ENCODE data around the gene CACNA2D3. TPM values are rescaled to one million over a fixed set of nuclear protein-coding genes. Genes with fewer than 3 reads are reported as not detected.
"Not testable (repeated sequence)": the region's sequence is repeated elsewhere in the genome, so short reads cannot be mapped to it uniquely, and the experiment has no call there.

The CACNA2D3 gene
- total RNA-seq, 4 donors from 2014 or later, result 0.27 to 1.5 (median 0.79) TPM

DNA sequence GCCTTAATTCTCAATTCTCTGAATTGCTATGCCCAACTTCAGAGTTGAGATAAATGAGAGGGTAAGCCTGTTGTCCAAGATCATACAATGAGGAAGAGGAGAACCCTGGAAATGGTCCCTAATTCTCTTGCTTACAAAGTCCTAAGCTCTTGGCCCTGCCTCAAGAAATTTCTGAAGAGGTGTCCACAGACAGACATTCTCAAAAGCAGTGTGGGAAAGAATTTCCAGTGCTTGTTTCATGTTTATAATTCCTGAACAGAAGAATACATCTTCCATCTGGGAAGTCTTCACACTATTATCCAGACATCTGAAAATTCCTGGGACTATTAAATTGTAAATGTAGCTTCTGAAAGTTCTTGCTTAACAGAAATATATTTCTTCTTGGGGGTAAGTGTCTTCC lies 972.3 kb downstream of the CACNA2D3 start:
- intact Hi-C loops (cut with DNase I; ENCODE audit: low total_unique reads), result no loop called here
- TF ChIP-seq POLR2A (IDR thresholded peaks at IDR 0.05), result no peak

DNA sequence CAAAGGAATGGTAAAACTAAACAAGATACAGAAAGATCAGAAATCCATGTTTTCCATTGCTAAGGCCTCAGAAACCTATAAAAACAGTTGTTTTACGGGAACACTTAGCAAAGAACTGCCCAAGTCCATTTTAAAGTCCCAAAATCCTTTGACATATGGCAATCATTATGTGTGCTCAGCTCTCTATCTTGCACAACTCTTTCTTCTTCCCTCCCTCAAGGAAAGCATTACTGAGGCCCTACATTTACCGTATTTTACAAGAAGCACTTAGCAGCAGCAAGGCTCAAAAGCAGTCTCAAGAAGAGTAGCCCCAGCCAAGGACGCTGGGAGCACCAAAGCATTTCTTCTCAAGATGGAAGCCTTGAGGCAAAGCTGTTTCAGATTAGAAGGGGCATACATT lies 975.1 kb downstream of the CACNA2D3 start:
- WGBS, 2 donors, result 43 to 54% methylated on average over 3 of the region's 3 CpGs
- DNase-seq (ENCODE audit: low spot score in 2 of 2), result no peak
- intact Hi-C loops (cut with DNase I; ENCODE audit: low total_unique reads), result no loop called here
- TF ChIP-seq, protein P1, sequence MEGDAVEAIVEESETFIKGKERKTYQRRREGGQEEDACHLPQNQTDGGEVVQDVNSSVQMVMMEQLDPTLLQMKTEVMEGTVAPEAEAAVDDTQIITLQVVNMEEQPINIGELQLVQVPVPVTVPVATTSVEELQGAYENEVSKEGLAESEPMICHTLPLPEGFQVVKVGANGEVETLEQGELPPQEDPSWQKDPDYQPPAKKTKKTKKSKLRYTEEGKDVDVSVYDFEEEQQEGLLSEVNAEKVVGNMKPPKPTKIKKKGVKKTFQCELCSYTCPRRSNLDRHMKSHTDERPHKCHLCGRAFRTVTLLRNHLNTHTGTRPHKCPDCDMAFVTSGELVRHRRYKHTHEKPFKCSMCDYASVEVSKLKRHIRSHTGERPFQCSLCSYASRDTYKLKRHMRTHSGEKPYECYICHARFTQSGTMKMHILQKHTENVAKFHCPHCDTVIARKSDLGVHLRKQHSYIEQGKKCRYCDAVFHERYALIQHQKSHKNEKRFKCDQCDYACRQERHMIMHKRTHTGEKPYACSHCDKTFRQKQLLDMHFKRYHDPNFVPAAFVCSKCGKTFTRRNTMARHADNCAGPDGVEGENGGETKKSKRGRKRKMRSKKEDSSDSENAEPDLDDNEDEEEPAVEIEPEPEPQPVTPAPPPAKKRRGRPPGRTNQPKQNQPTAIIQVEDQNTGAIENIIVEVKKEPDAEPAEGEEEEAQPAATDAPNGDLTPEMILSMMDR (IDR thresholded peaks at IDR 0.05), result no peak
- TF ChIP-seq POLR2A (IDR thresholded peaks at IDR 0.05), result no peak
- H3K4me3 ChIP-seq (ENCODE audit: low read depth, poor library complexity, severe bottlenecking), result no peak overlapping the region

More for the DNA sequence above, 972.3 kb downstream of the CACNA2D3 start:
- DNase-seq (ENCODE audit: low spot score in 2 of 2), result no peak
- no peak overlapping the region for H3K4me3 ChIP-seq (ENCODE audit: low read depth, poor library complexity, severe bottlenecking)

DNA sequence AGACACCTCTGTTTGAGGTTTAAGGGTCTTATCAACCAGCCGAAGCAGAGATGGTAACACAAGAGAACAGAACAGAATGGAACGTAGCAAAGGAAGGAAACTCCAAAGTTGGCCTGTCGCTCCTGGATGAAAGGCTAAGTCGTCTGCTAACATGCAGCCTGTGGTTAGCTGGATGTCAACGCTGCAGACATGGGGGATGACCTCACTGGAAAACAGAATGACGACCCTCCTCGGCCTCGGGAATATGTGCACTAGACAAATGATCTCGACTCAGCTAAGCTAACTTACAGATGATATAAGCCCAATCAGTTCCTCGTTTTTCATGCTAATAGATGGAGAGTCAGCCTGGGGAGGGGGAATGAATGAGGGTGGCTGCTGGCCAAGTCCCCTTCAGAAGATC lies 983.3 kb downstream of the CACNA2D3 start:
- TF ChIP-seq, protein P1 (IDR thresholded peaks at IDR 0.05), result no peak
- TF ChIP-seq POLR2A (IDR thresholded peaks at IDR 0.05), result no peak
- WGBS, 2 donors, result 81 to 83% methylated on average over 10 of the region's 10 CpGs
- no peak for DNase-seq (ENCODE audit: low spot score in 2 of 2)
- intact Hi-C loops (cut with DNase I; ENCODE audit: low total_unique reads), result no loop called here
- no peak overlapping the region for H3K4me3 ChIP-seq (ENCODE audit: low read depth, poor library complexity, severe bottlenecking)

DNA sequence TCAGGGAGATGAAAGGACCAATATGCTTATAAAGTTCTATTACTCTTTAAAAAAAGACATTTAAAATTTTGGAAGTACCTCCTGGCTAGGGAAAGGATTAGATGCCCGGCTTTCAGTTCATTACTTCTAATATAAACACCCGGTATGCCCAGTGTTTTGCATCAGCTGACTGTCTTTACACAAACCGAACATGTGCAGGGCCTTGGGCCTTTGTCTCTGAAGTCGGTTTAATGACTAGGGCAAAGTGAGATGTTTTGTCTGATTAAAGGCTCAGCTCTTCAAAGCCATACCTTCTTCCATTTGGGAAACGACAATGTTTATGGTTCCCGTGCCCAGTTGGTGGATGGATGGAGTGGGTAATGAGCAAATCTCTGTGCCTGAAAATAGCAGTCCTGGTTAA lies 984.8 kb downstream of the CACNA2D3 start:
- no peak for TF ChIP-seq POLR2A (IDR thresholded peaks at IDR 0.05)
- TF ChIP-seq, protein P1 (IDR thresholded peaks at IDR 0.05), result no peak

DNA sequence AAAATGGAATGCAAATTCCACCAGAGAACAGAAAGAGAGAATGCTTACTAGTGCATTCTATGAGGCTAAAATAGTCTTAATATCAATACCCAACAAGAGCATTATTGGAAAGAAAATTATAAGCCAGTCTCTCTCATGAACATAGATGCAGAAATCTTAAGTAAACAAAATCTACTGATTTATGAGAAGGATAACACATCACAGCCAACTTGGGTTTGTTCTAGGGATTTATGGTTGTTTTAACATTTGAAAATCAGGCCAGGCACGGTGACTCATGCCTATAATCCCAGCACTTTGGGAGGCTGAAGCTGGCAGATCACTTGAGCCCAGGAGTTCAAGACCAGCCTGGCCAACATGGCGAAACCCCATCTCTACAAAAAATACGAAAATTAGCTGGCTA lies 989.6 kb downstream of the CACNA2D3 start:
- WGBS, 2 donors, result 51 to 68% methylated on average over 3 of the region's 3 CpGs
- H3K4me3 ChIP-seq (ENCODE audit: low read depth, poor library complexity, severe bottlenecking); DNase-seq (ENCODE audit: low spot score in 2 of 2); intact Hi-C loops (cut with DNase I; ENCODE audit: low total_unique reads): not testable (repeated sequence)

More for the DNA sequence above, 984.8 kb downstream of the CACNA2D3 start:
- DNase-seq (ENCODE audit: low spot score in 2 of 2), result no peak
- no peak overlapping the region for H3K4me3 ChIP-seq (ENCODE audit: low read depth, poor library complexity, severe bottlenecking)
- intact Hi-C loops (cut with DNase I; ENCODE audit: low total_unique reads), result no loop called here
- 56 to 57% methylated on average over 6 of the region's 6 CpGs for WGBS, 2 donors

DNA sequence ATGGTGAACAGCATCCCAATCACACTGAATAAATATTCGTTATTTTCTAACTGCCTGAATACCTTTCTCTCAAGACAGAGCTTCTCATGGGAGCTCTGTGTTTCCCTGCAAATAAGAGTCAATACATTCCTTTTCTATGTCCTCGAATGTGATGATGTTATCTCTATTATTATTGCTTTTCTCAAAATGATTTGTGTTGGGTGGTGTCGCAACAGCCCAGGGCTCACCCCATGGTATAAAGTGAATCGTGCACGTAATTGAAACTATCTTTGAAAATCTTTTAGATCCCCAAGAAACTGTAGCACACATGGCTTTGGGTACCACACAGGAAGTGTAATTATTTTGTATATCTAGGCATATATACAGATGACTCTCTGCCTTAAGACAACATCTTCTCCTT lies 996.1 kb downstream of the CACNA2D3 start:
- intact Hi-C loops (cut with DNase I; ENCODE audit: low total_unique reads), result no loop called here
- no peak for TF ChIP-seq POLR2A (IDR thresholded peaks at IDR 0.05)
- TF ChIP-seq, protein P1 (IDR thresholded peaks at IDR 0.05), result no peak
- no peak for DNase-seq (ENCODE audit: low spot score in 2 of 2)
- H3K4me3 ChIP-seq (ENCODE audit: low read depth, poor library complexity, severe bottlenecking), result no peak overlapping the region
- WGBS, 2 donors, result 64 to 69% methylated on average over 5 of the region's 5 CpGs

DNA sequence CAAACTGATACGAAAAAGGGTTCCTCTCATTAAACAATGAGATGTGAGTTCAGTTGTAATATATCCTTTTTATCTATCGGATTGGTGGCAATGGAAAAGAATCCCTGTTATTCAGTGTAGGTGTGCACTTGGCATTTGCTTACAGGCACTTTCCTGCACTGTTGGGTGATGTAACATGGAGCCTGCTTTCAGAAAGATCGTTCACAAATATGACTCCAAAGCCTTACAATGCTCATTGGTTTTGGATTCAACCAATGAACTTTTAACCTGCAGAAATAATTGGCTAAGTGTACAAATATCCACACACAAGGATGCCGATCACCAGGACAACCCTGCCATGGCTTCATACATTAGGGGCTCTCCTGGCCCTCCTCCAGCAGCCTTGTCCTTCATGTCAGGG lies 996.9 kb downstream of the CACNA2D3 start:
- 85 to 86% methylated on average over 4 of the region's 4 CpGs for WGBS, 2 donors

More for the DNA sequence above, 996.9 kb downstream of the CACNA2D3 start:
- no peak for TF ChIP-seq POLR2A (IDR thresholded peaks at IDR 0.05)
- TF ChIP-seq, protein P1 (IDR thresholded peaks at IDR 0.05), result no peak
- intact Hi-C loops (cut with DNase I; ENCODE audit: low total_unique reads), result no loop called here
- DNase-seq (ENCODE audit: low spot score in 2 of 2), result no peak
- H3K4me3 ChIP-seq (ENCODE audit: low read depth, poor library complexity, severe bottlenecking), result no peak overlapping the region

Measured in lower leg skin (tissue), 4 donors.